DND-41 (cell line): ENCODE data around the gene ZNF695.

Experiments used
- CTCF ChIP-seq: IDR thresholded peaks from 2 replicates; pipeline ENCODE4 v1.5.1; 2012; ENCODE audit warnings: borderline replicate concordance, low read length, moderate library complexity, mild to moderate bottlenecking; ENCODE audit not compliant: poor library complexity, severe bottlenecking; ENCODE audit errors: extremely low read depth
- EZH2 ChIP-seq: IDR thresholded peaks from 3 replicates; pipeline ENCODE4 v1.6.1; 2012; ENCODE audit warnings: borderline replicate concordance, low read depth, mild to moderate bottlenecking, moderate library complexity, low read length, inconsistent platforms; ENCODE audit not compliant: severe bottlenecking

DNA sequence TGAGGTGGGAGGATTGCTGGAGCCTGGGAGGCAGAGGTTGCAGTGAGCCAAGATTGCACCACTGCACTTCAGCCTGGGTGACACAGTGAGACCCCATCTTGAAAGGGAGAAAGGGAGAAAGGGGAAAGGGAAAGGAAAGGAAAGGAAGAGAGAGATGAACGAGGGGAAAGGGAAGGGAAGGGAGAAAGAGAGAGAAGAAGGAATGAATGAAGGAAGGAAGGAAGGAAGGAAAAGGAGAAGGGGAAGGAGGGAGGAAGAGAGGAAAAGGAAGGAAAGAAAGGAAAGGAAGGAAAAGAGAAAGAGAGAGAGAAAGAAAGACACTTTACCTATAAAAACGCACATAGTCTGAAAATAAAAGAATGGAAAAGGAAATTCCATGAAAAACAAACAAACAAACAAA lies 18.0 kb downstream of the ZNF695 start:
- TF ChIP-seq CTCF (no peak), EZH2 (no peak)
